BJ (cell line): ENCODE data around the gene ATP5F1D. TPM values are rescaled to one million over a fixed set of nuclear protein-coding genes. Genes with fewer than 3 reads are reported as not detected.
A peak's percentile ranks its signal among the peaks of the same experiment; 100 is the strongest.

Source experiments
- CTCF ChIA-PET: fragments of 350-600 bp; formaldehyde crosslinking; extraction: SDS; loops from one replicate; lab custom pipeline; 2021; ENCODE audit warnings: antibody characterized with exemption, inconsistent platforms; lab: Yijun Ruan, JAX
- POLR2A ChIA-PET: fragments of 300-600 bp; sonication (Branson Sonifier 250); formaldehyde crosslinking; extraction: SDS; loops from one replicate; lab custom pipeline; 2021; ENCODE audit warnings: antibody characterized with exemption; lab: Charles Lee
- DNase-seq: peaks from one replicate; pipeline ENCODE4 v3.0.0-alpha.2; 2011; ENCODE audit warnings: low read depth
- H3K27me3 ChIP-seq: 2 replicates; pipeline ENCODE4 v1.6.0; 2011; ENCODE audit warnings: low read length; ENCODE audit not compliant: control insufficient read depth, insufficient read depth
- H3K36me3 ChIP-seq: 2 replicates; pipeline ENCODE4 v1.5.1; 2011; ENCODE audit warnings: low read length; ENCODE audit not compliant: control insufficient read depth, insufficient read depth
- H3K4me3 ChIP-seq: 2 replicates; pipeline ENCODE4 v1.5.1; 2011; ENCODE audit warnings: low read depth, mild to moderate bottlenecking, control low read depth, low read length
- polyA plus RNA-seq: library from polyadenylated mRNA; depleted of rRNA; stranded (reverse); fragments of >200 nt; gene quantifications from 2 replicates; pipeline ENCODE4 v1.2.3, GENCODE V29; 2011
- TF ChIP-seq, protein P1 (sequence below): IDR thresholded peaks from 2 replicates; pipeline ENCODE4 v1.5.1; 2011; ENCODE audit warnings: low read depth, mild to moderate bottlenecking, control low read depth, inconsistent platforms, low read length, moderate library complexity; ENCODE audit not compliant: insufficient read depth

ATP5F1D gene
- polyA plus RNA-seq, 1 experiment = 65.1 TPM

DNA sequence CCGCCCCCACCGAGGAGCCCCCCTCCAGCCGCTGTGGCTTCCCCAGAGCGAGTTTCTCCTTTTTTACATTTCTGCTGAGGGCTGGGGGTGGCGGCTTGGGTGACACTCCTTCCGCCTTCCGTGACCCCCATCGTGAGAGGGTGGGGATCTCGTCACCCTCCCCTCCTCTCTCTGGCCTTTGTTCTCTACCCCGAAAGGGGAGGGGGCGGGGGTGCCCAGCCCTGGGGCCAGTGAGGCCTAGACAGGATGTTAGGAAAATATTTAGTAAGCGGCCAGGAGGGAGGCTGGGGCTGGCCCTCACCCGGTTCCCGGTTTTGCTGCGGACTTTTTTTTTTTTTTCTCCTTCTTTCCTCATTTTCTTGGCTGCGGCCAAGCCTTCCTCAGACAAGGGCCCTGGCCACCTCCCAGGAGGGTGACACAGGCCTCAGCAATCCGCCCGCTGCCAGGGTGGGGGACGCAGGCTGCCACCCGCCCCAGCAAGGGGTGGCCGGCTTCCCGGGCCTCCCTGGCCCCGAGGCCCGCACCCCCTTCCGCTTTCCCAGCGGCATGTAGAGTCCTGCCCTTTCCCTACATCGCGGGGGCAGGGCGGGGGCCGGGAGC, 10.8 kb downstream of the ATP5F1D start:
- DNase-seq = peak; percentile 81
- ChIA-PET CTCF (interaction anchor here (1.5 to 6.2 kb wide), 4 partner anchors 8 to 21 kb away, joined by 3 to 104 read pairs (median 20); partner anchors contain the start of gene CIRBP), POLR2A (interaction anchor here (0.8 to 2.3 kb wide), 5 partner anchors 8 to 148 kb away, joined by 3 to 44 read pairs (median 7); partner anchors contain the start of genes CIRBP and GPX4)
- H3K36me3 ChIP-seq = peaks cover 45% of the 10 kb centered on the region
- TF ChIP-seq, protein P1, sequence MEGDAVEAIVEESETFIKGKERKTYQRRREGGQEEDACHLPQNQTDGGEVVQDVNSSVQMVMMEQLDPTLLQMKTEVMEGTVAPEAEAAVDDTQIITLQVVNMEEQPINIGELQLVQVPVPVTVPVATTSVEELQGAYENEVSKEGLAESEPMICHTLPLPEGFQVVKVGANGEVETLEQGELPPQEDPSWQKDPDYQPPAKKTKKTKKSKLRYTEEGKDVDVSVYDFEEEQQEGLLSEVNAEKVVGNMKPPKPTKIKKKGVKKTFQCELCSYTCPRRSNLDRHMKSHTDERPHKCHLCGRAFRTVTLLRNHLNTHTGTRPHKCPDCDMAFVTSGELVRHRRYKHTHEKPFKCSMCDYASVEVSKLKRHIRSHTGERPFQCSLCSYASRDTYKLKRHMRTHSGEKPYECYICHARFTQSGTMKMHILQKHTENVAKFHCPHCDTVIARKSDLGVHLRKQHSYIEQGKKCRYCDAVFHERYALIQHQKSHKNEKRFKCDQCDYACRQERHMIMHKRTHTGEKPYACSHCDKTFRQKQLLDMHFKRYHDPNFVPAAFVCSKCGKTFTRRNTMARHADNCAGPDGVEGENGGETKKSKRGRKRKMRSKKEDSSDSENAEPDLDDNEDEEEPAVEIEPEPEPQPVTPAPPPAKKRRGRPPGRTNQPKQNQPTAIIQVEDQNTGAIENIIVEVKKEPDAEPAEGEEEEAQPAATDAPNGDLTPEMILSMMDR = no peak
- no peaks in the 10 kb centered on the region for H3K27me3 ChIP-seq
- peak overlapping the region; percentile 73 for H3K4me3 ChIP-seq

DNA sequence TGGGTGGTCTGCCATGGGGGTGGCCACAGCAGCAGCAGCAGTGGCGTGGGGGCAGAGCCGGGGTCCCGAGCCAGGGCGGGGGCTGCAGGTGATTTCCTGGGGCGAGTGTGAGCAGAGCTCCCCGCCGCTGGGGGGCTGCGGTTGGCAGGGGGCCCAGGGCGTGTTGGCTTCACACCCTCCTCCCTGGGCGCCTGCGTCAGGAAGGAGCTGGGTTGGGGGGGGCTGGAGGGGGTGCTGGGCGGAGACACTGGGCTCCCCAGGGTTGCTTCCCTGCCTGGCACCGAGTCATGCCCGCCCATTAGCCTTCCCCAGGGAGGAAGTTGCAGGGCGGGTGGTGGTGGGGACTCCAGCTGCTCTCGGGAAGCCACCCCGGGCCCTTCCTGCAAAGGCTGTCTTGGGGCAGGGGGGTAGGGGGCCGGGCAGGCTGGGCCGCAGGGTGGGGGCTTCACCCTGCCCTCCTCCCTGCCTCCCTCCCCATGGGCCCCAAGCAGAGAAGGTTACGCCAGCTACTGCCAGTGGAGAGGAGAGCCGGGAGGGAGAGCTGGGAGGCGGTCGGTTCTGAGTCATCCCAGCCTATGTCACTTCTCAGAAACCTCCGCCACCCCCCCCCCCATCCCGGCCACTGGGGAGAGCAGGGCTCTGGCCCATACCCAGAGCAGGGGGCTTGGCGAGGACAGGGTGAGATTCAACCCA, 11.4 kb downstream of the ATP5F1D start:
- no peaks in the 10 kb centered on the region for H3K27me3 ChIP-seq
- ChIA-PET CTCF (interaction anchor here (1.5 to 6.2 kb wide), 6 partner anchors 9 to 22 kb away, joined by 3 to 104 read pairs (median 8); partner anchors contain the start of genes CIRBP and FAM174C), POLR2A (interaction anchor here (0.5 to 2.3 kb wide), 7 partner anchors 9 to 225 kb away, joined by 3 to 44 read pairs (median 4); partner anchors contain the start of genes CIRBP and GPX4)
- DNase-seq = peak; percentile 87
- peak overlapping the region; percentile 73 for H3K4me3 ChIP-seq
- TF ChIP-seq, protein P1 = peak; percentile 31; the same call in 1 of the 2 replicates
- H3K36me3 ChIP-seq = peaks cover 51% of the 10 kb centered on the region

DNA sequence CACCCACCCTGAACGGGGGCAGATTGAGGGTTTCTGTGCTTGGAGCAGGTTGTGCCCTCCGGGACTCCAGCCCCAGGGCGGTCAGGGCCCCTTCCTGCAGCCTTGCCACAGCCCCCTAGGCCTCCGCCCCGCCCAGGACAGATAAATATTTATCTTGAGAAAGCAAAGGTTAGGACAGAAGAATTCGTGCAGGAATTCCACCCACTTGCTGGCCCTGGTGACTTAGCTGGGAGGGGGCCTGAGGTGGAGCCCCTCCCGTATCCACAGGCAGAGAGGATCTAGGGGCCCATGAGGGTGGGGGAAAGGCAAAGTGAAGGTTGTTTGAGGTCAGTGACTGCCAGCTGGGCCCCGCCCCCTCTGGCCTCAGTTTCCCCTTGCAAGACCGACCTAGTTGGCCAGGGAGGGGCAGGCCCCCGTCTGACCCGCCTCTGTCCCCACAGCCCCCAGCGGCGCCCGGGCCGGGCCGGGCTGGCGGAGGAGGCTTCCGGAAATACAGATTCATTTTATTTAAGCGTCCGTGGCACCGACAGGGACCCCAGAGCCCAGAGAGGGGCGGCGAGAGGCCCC, 12.0 kb downstream of the ATP5F1D start:
- Histone ChIP-seq H3K4me3 (peak overlapping the region; percentile 73), H3K36me3 (peaks cover 56% of the 10 kb centered on the region), H3K27me3 (no peaks in the 10 kb centered on the region)
- TF ChIP-seq, protein P1 = no peak
- DNase-seq = no peak
- ChIA-PET CTCF (interaction anchor here (1.5 to 6.2 kb wide), 6 partner anchors 8 to 22 kb away, joined by 3 to 104 read pairs (median 8); partner anchors contain the start of genes CIRBP and FAM174C), POLR2A (interaction anchor here (0.5 to 2.3 kb wide), 6 partner anchors 10 to 225 kb away, joined by 3 to 44 read pairs (median 6); partner anchors contain the start of genes CIRBP and GPX4)

DNA sequence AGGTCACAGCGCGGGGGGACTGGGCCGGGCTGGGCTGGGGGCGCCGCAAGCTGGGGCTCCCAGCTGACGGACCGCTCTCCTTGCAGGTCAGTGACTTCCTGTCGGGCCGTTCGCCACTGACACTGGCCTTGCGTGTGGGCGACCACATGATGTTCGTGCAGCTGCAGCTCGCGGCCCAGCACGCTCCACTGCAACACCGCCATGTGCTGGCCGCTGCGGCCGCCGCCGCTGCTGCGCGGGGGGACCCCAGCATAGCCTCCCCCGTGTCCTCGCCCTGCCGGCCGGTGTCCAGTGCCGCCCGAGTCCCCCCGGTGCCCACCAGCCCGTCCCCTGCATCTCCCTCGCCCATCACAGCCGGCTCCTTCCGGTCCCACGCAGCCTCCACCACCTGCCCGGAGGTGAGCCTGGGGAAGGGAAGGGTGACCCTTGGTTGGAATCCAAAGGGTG, 12.6 kb downstream of the ATP5F1D start:
- no peak for DNase-seq
- POLR2A ChIA-PET = interaction anchor here (1.7 to 2.3 kb wide), 2 partner anchors 12 to 15 kb away, joined by 12 to 44 read pairs; partner anchors contain the start of gene CIRBP
- TF ChIP-seq, protein P1 = no peak
- Histone ChIP-seq H3K27me3 (no peaks in the 10 kb centered on the region), H3K36me3 (peaks cover 56% of the 10 kb centered on the region), H3K4me3 (peak overlapping the region; percentile 73)
- CTCF ChIA-PET = interaction anchor here (1.5 to 6.2 kb wide), 5 partner anchors 8 to 21 kb away, joined by 3 to 104 read pairs (median 11); partner anchors contain the start of genes CIRBP and FAM174C
